HG03457 (cell line): ENCODE data around the gene GARIN5A.

Experiments used
- ATAC-seq: cut with Tn5 transposase; IDR thresholded peaks from one replicate; pipeline ENCODE4 v1.9.1; 2021; ENCODE audit warnings: moderate number of reproducible peaks; ENCODE audit not compliant: unreplicated experiment

GARIN5A gene

DNA sequence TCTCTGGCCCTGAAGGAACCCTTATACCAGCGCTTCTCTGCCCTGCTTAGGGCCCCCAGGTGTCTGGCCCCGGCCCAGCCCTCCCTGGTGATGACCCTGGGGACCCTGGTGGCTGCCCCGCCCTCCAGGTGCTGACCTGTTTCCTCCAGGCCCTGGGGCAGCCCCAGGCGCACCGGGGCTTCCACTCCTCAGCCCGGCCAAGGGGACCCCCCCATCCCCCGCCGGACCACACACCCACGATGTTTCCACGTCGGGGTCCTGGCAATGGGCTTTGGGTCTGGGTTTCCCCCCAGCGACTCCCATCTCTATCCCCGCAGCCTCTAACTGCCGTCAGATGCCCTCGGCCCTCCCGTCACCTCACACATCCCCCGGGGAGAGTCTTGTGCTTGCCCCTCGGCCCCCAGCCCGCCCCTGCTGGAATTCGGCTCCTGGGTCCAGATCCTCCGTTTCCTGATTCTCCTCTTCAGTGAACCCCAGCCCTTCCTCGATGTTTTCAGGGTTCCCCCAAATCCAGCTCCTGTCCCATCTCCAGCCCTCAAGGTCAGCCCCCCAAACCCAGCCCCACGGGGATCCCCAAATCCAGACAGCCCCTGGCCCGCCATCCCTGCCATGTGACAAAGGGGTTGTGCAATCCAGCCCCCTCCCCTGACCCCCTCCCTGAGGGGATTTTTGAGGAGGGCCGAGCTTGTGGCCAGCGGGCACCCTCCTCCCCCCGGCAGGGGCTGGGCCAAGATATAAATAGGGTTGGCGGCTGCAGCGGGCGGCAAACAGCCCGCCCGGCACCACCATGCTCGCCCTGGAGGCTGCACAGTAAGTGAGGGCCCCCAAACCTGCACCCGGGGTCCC, 58.2 kb downstream of the GARIN5A start, which contains the start of gene SPIB:
SPIB (plus strand) TSS at position 763 of the 846 bp plus-strand sequence; CDS start at position 788, 25 bp downstream.
- ATAC-seq, result no peak

DNA sequence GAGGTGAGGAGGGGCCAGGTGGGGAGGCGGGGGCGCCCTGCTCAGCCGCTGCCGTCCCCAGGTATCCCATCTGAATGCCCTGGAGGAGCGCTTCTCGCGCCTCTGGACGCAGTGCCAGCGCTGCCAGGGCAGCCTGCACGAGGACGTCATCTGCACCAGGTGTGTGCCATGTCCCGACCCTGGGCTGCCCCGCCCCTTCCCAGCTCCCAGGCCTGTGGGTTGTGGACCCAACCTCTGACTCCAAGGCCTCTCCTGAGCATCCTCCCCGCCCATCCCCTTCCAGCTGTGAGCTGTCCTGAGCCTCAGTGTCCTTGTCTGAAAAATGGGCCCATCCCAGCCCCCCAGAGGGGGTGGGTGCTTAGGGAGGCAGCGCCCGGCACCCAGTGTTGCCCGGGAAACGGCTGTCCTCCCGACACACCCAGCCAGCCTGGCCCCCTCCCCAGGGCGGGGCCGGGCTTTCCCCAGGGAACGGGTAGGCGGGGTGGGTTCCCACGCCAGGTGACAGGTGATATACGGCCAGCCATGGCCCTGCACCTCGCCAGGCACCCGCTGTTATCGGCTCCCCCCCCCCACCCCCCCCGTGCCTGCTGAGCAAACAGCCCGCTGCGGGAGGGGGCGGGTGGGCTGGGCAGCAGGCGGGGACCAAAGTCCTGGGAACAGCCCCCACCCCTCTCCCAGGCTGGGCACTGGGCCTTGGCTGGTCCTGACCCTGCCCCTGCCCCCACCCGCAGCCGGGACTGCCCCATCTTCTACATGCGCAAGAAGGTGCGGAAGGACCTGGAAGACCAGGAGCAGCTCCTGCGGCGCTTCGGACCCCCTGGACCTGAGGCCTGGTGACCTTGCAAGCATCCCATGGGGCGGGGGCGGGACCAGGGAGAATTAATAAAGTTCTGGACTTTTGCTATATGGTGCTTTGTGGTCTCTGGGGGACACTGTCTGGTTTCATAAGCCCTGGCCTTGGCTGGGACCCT, 59.3 kb downstream of the GARIN5A start:
- no peak for ATAC-seq
